Adrenal gland (tissue), 12 donors: ENCODE results near the gene PAWR. TPM values are rescaled to one million over a fixed set of nuclear protein-coding genes. Genes with fewer than 3 reads are reported as not detected.

Experiments
- DNase-seq, 7 donors: peaks; one replicate each; pipeline ENCODE4 v3.0.0-alpha.2; 2019 to 2020
- H3K27ac ChIP-seq, 5 donors: fragments of 200-600 bp; sonication (generic) in 4 of 5; 1 replicate in 3 of 5; 2 replicates in 2 of 5; pipeline versions ENCODE4 v1.5.1 to v1.8.0; 2016 to 2020; ENCODE audit warnings: mild to moderate bottlenecking in 1 of 5
- H3K27me3 ChIP-seq: fragments of 200-600 bp; 2 replicates; pipeline ENCODE4 v1.8.0; 2021
- H3K36me3 ChIP-seq, 2 donors: fragments of 200-600 bp; replicated peaks in 1 of 2; 1 replicate in 1 of 2; 2 replicates in 1 of 2; pipeline versions ENCODE4 v1.5.1 to v1.8.0; 2018 to 2022
- H3K4me1 ChIP-seq, 2 donors: fragments of 200-600 bp; replicated peaks in 1 of 2; 1 replicate in 1 of 2; 2 replicates in 1 of 2; pipeline versions ENCODE4 v1.5.1 to v1.8.0; 2018 to 2021
- H3K4me3 ChIP-seq, 4 donors: fragments of 200-600 bp; sonication (generic) in 3 of 4; one replicate each; pipeline ENCODE4 v1.5.1; 2016 to 2018
- H3K9me3 ChIP-seq, 3 donors: fragments of 200-600 bp; sonication (generic) in 1 of 3; replicated peaks in 1 of 3; 1 replicate in 2 of 3; 2 replicates in 1 of 3; pipeline versions ENCODE4 v1.5.1 to v1.8.0; 2016 to 2021
- POLR2A ChIP-seq, 2 donors: fragments of 450-650 bp; IDR thresholded peaks; one replicate each; pipeline ENCODE4 v1.6.1; 2017; ENCODE audit warnings: antibody characterized with exemption in 2 of 2, mild to moderate bottlenecking in 2 of 2, moderate library complexity in 1 of 2
- whole genome bisulfite sequencing, 4 donors: extraction: QIAGEN DNeasy Blood & Tissue Kit in 2 of 4; methylation state at CpG; one replicate each; pipeline versions ENCODE4 v1.1.5 to v1.1.7; 2013 to 2017; 5-methylcytosine and 5-hydroxymethylcytosine counted together
- intact Hi-C, 2 donors: fragments of 100-400 bp; cut with DNase I; formaldehyde crosslinking; loops; one replicate each; pipeline versions ENCODE4 v1.14.1 to v1.15.0; 2022 to 2023
- polyA plus RNA-seq, 3 donors: library from polyadenylated mRNA; stranded (reverse); fragments of 200-250 nt in 2 of 3; fragments of 350-450 nt in 1 of 3; fragmentation: Illumina TruSeq in 1 of 3; extraction: RNeasy Lipid Tissue Mini Kit (QIAGEN cat#74804) in 1 of 3; gene quantifications; one replicate each; pipeline ENCODE4 v1.2.3, GENCODE V29; 2013 to 2014
- total RNA-seq, 9 donors: library from RNA; depleted of rRNA in 4 of 9; stranded (reverse); fragments of >200 nt in 4 of 9; fragments of 120-200 nt in 1 of 9; fragmentation: NEBNext Ultra II Directional in 1 of 9; extraction: Animal tissue kit (Norgen Biotek cat#: 25700) in 1 of 9; gene quantifications; one replicate each; pipeline versions ENCODE4 v1.1.0 to v1.2.4, GENCODE V29; 2013 to 2023
- TF ChIP-seq, protein P1 (sequence below), 6 experiments: fragments of 450-650 bp in 4 of 6; fragments of 200-600 bp in 2 of 6; sonication (generic) in 1 of 6; IDR thresholded peaks; 1 replicate in 5 of 6; 2 replicates in 1 of 6; pipeline versions ENCODE4 v1.5.1 to v1.8.0; 2016 to 2021; ENCODE audit warnings: antibody characterized with exemption in 6 of 6, mild to moderate bottlenecking in 2 of 6, moderate library complexity in 1 of 6
- donor health status: healthy with polysubstance abuse.
- donor health status: Bipolar disorder and iron deficiency.
- donor health status: DM: yes; HTN: yes; CAD: no.
- donor health status: DM: no; HTN: no; CAD: no.
- donor health status: DM: no; HTN: no; CAD: no.
- donor health status: DM: yes; HTN: yes; CAD: no.

PAWR gene
- total and polyA plus RNA-seq, 12 donors = 8.5 to 63.7 (median 24.6) TPM

DNA sequence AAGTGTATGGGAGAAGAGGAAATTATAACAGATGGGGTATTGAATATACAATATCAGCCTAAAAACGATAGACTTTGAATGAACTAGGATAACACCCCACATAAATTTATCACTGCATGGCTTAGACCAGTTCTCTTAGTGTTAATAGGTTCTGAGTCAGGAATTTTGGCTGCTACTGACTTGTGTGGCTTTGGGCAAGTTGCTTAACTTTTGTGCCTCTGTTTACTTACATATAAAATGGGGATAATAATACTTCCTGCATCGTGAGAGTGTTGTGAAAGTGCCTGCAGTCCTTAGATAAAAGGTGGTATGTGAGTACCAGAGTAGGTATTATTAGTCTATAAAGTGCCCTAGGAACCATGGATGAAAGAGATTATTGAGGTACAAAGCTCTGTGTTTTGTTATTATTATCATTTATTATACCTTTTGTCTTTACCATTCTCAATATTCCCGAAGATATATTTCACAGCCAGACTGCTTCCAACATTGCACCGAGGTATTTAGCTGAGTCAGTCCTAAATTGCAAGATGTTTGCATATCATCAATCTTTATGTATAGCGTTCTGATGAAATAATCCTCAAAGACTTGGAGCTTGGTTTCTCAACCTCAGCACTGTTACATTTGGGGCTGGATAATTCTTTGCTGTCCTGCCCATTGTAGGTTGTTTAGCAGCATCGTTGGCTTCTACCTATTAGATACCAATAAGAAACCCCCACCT, 2.3 kb upstream of the PAWR start:
- intact Hi-C loops = no loop called here
- Histone ChIP-seq H3K36me3 (no peaks in the 10 kb centered on the region), H3K27ac (no peak overlapping the region), H3K27me3 (no peaks in the 10 kb centered on the region), H3K9me3 (no peaks in the 10 kb centered on the region), H3K4me3 (no peak overlapping the region), H3K4me1 (peaks cover 4 to 24% of the 10 kb centered on the region in 2 donors)
- DNase-seq = no peak
- WGBS, 4 donors = 57 to 66% (median 63%) methylated on average over 6 of the region's 6 CpGs
- TF ChIP-seq POLR2A (IDR thresholded peaks at IDR 0.05) = no peak
- TF ChIP-seq, protein P1, sequence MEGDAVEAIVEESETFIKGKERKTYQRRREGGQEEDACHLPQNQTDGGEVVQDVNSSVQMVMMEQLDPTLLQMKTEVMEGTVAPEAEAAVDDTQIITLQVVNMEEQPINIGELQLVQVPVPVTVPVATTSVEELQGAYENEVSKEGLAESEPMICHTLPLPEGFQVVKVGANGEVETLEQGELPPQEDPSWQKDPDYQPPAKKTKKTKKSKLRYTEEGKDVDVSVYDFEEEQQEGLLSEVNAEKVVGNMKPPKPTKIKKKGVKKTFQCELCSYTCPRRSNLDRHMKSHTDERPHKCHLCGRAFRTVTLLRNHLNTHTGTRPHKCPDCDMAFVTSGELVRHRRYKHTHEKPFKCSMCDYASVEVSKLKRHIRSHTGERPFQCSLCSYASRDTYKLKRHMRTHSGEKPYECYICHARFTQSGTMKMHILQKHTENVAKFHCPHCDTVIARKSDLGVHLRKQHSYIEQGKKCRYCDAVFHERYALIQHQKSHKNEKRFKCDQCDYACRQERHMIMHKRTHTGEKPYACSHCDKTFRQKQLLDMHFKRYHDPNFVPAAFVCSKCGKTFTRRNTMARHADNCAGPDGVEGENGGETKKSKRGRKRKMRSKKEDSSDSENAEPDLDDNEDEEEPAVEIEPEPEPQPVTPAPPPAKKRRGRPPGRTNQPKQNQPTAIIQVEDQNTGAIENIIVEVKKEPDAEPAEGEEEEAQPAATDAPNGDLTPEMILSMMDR (IDR thresholded peaks at IDR 0.05) = no peak

DNA sequence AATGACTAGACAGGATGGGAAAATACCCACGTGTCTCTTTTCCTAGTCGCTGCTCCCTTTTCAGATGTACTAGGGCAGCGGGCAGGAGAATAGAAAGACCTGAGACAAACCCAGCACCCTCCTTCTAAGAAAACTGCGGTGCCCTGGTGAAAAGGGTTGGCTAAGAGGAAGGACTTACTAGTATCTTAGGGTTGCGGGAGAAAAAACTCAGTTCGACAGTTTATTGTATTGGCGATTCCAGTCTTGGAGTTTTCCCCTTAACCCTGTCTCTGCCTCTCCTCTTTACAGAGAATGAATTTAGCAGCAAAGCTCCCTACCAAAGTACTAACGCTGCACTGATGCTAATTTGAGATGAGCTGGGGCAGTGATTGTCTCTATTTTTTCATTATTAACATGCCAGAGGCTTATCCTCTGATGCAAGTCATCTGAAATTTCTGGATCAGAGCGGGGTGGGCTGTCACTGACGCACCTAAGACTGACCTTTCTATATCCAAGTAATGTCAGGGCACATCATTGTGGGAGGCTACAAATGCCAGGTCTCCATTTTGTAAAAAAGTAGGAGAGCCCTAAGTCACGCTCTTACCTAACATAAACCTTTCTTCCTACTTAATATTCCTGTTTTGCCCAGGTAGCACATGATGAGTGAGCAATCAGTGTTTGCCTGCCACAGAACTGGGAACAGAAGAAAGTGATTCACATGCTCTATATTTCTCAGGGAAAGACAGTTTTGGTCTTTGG, 916 bp upstream of the PAWR start:
- Histone ChIP-seq H3K9me3 (no peaks in the 10 kb centered on the region), H3K4me3 (peak overlapping the region in 3 of 4 donors; percentile 23 to 95 (median 50)), H3K4me1 (peaks cover 4 to 29% of the 10 kb centered on the region in 2 donors), H3K27me3 (no peaks in the 10 kb centered on the region), H3K36me3 (no peaks in the 10 kb centered on the region), H3K27ac (peak overlapping the region; percentile 76 to 97 (median 87))
- peak in 1 of 7 donors; percentile 61 for DNase-seq
- TF ChIP-seq, protein P1 (IDR thresholded peaks at IDR 0.05) = no peak
- TF ChIP-seq POLR2A (IDR thresholded peaks at IDR 0.05) = no peak
- 8 to 11% (median 10%) methylated on average over 11 of the region's 11 CpGs for WGBS, 4 donors
- intact Hi-C loops = no loop called here

DNA sequence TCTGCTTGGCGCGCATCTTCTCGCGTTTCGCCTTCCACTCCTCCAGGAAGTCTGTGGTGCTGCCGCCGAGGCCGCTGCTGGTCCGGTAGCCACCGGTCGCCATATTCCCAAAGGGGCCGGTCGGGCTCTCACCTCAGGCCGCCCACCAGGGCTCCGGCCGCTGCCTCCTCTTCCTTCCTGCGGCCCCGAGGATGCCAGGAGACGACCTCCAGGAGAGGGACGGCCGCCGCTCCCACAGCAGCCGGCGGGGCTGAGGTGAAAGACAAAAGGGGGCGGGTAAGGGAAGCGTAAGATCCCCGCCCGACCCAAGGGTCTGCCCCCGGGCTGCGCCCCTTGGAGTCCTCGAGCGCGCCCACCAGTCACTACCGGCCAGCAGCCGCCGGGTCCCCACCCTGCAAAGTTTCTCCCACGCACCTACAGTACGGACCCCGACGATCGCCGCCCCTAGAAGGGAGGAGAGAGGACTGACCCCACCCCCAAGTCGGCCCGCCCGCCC, 574 bp downstream of the PAWR start:
- 0 to 3% (median 0%) methylated on average over 9 to 45 of the region's 45 CpGs; no CpG with 5 or more reads in 1 of the 4 donors for whole genome bisulfite sequencing, 4 donors
- DNase-seq = peak; percentile 23 to 60 (median 40)
- no peak for TF ChIP-seq POLR2A (IDR thresholded peaks at IDR 0.05)
- Histone ChIP-seq H3K4me3 (peak overlapping the region; percentile 51 to 95 (median 74)), H3K27ac (peak overlapping the region; percentile 50 to 97 (median 87)), H3K36me3 (no peaks in the 10 kb centered on the region), H3K27me3 (no peaks in the 10 kb centered on the region), H3K9me3 (no peaks in the 10 kb centered on the region), H3K4me1 (peaks cover 4 to 33% of the 10 kb centered on the region in 2 donors)
- intact Hi-C loops = no loop called here

DNA sequence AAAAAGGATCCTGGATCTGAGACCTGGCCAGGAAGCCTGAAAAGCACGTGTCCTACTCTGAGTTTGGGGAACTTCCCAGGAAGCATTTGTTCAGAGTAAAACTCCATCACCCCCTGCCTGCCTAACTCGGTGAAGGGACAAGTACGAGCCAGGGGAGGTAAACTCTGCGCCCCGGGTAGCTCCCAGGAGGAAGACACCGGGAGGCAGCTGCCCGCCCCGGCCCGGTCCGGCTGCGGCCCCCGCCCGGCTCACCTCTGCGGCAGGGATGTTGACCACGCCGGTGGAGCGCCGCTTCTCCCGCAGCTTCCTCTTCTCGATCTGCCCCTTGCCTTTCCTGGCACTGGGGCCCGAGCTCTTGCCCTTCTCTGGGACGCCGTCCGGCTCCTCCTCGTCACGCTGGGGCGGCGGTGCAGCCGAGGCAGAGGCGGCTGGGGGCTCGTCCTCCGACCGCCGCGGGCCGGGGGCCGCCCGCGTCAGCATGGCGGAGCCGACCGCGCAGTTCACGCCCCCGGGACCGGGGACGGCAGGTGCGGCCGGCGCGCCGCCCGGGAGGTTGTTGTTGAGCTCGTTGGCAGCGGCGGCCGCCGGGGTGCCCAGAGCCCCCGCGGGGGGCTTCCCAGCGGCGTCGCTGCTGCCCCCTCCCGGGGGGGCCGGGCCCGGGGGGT, 1.2 kb downstream of the PAWR start:
- peaks cover 4 to 38% of the 10 kb centered on the region in 2 donors for H3K4me1 ChIP-seq
- peak overlapping the region; percentile 51 to 95 (median 74) for H3K4me3 ChIP-seq
- 0 to 1% (median 0%) methylated on average over 1 to 66 of the region's 66 CpGs for WGBS, 4 donors
- DNase-seq = peak; percentile 38 to 60 (median 48)
- TF ChIP-seq, protein P1 (IDR thresholded peaks at IDR 0.05) = no peak
- TF ChIP-seq POLR2A (IDR thresholded peaks at IDR 0.05) = peak in 1 of 2 donors; percentile 53
- no peaks in the 10 kb centered on the region for H3K9me3 ChIP-seq
- intact Hi-C loops = no loop called here
- no peaks in the 10 kb centered on the region for H3K36me3 ChIP-seq
- H3K27me3 ChIP-seq = no peaks in the 10 kb centered on the region
- H3K27ac ChIP-seq = peak overlapping the region; percentile 50 to 97 (median 87)
